ENCODE measurements around the gene SEMA5A.

DNA sequence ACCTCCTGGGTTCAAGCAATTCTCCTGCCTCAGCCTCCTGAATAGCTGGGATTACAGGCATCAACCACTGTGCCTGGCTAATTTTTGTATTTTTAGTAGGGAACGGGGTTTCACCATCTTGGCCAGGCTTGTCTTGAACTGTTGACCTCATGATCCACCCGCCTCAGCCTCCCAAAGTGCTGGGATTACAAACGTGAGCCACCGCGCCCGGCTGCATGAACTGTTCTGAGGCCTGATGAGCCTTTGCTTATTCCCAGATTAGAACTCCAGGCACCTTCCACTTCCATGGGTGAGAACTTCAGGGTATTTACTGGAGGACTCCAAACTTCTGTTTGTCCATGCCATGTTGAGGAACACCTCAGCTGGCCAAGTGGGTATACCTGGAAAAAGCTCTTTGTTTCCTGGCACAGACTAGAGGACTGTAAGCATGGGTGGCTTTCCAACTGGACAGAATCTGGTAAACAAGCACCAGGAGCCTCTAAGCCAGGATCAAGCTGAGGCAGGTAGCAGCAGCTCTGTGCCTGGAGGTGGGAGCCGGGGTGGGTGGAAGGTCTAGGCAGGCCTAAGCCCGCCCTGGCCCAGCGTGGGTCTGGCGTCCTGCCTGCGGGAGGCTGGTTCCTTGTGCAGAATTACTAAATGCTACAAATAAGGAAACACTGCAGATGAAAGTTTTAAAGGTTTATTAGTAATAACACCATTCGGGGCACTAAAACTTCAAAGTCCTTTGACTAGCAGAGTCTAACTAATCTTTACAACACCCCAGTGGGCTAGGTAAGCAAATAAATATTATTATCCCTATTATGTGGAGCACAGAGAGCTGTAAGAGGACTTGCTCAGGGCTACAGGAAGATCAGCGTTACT lies 78.4 kb downstream of the SEMA5A start:
- TF ChIP-seq GATA2 (IDR thresholded peaks at IDR 0.05; ENCODE audit: low read depth, low read length) (no peak), GATA3 (IDR thresholded peaks at IDR 0.05; ENCODE audit: low read depth, low read length) (no peak)

Data from SH-SY5Y (cell line).